HepG2 (cell line): ENCODE measurements around the gene ZNF691. TPM values are rescaled to one million over a fixed set of nuclear protein-coding genes. Genes with fewer than 3 reads are reported as not detected.

Source experiments
- ATAC-seq: fragments of 200-7000 bp; cut with Tn5 transposase; 3 replicates; pipeline ENCODE4 v1.9.1; 2020; ENCODE audit warnings: mild to moderate bottlenecking, moderate library complexity
- BruUV-seq: library from RNA; stranded (reverse); fragments of 400-500 nt; replicated peaks from 2 replicates; lab custom pipeline; 2021; lab: Mats Ljungman, UMichigan
- CTCF ChIA-PET: fragments of 300-600 bp; formaldehyde crosslinking; extraction: SDS; loops from one replicate; lab custom pipeline; 2021; ENCODE audit warnings: low total read pairs, inconsistent platforms, low intra/inter-chr PET ratio; lab: Yijun Ruan, JAX
- POLR2A ChIA-PET: fragments of 350-600 bp; sonication (Branson Sonifier 250); formaldehyde crosslinking; loops from one replicate; lab custom pipeline; 2020; ENCODE audit warnings: antibody characterized with exemption, inconsistent platforms; lab: Yijun Ruan, JAX
- DNase-seq: peaks from one replicate; pipeline ENCODE4 v3.0.0-alpha.2; 2015; ENCODE audit warnings: low spot score
- FAIRE-seq: peaks from 3 replicates; lab custom pipeline; 2011; peaks lifted over from hg19 to GRCh38; lab: Jason Lieb, UNC
- H2AFZ ChIP-seq: one replicate; pipeline ENCODE4 v1.6.1; 2011; ENCODE audit warnings: low read length, inconsistent platforms
- H3K27ac ChIP-seq: fragments of 300-600 bp; 3 replicates; pipeline ENCODE4 v1.8.0; 2011; ENCODE audit warnings: mixed run types, mild to moderate bottlenecking, mixed read lengths, low read length, inconsistent platforms; ENCODE audit not compliant: insufficient read depth; ENCODE audit errors: extremely low read length
- H3K27me3 ChIP-seq, 2 experiments: fragments of 200-600 bp in 1 of 2; 2 replicates in 1 of 2; 3 replicates in 1 of 2; pipeline versions ENCODE4 v1.6.0 to v1.8.0; 2011; ENCODE audit warnings: low read length in 2 of 2, mild to moderate bottlenecking in 2 of 2, moderate library complexity in 2 of 2, inconsistent platforms in 1 of 2; ENCODE audit not compliant: insufficient read depth in 2 of 2, control insufficient read depth in 1 of 2
- H3K36me3 ChIP-seq, 2 experiments: fragments of 200-600 bp in 1 of 2; replicated peaks in 1 of 2; 2 replicates in 1 of 2; 3 replicates in 1 of 2; pipeline versions ENCODE4 v1.5.1 to v1.8.0; 2011; ENCODE audit warnings: low read length in 2 of 2, inconsistent platforms in 1 of 2; ENCODE audit not compliant: insufficient read depth in 2 of 2, control insufficient read depth in 1 of 2
- H3K4me1 ChIP-seq: 2 replicates; pipeline ENCODE4 v1.5.1; 2012; ENCODE audit warnings: low read length, inconsistent platforms; ENCODE audit not compliant: insufficient read depth
- H3K4me2 ChIP-seq: 2 replicates; pipeline ENCODE4 v1.6.0; 2011; ENCODE audit warnings: low read depth, low read length, inconsistent platforms
- H3K4me3 ChIP-seq, 3 experiments: fragments of 200-600 bp in 1 of 3; sonication (generic), shearing (Covaris generic) in 1 of 3; replicated peaks in 1 of 3; 2 replicates each; pipeline ENCODE4 v1.5.1; 2011 to 2016; ENCODE audit warnings: low read length in 3 of 3, inconsistent platforms in 2 of 3, low read depth in 2 of 3, mild to moderate bottlenecking in 2 of 3, control low read depth in 1 of 3, mixed read lengths in 1 of 3; ENCODE audit not compliant: insufficient read depth in 1 of 3
- H3K79me2 ChIP-seq: one replicate; pipeline ENCODE4 v1.6.1; 2011; ENCODE audit warnings: low read length, inconsistent platforms; ENCODE audit not compliant: insufficient read depth
- H3K9ac ChIP-seq: 2 replicates; pipeline ENCODE4 v1.6.0; 2011; ENCODE audit warnings: mild to moderate bottlenecking, low read depth, low read length, inconsistent platforms; ENCODE audit not compliant: insufficient read depth
- H3K9me3 ChIP-seq: 2 replicates; pipeline ENCODE4 v1.5.1; 2012; ENCODE audit warnings: mild to moderate bottlenecking, low read length
- H4K20me1 ChIP-seq: 2 replicates; pipeline ENCODE4 v1.6.0; 2011; ENCODE audit warnings: inconsistent platforms, mild to moderate bottlenecking, low read length, moderate library complexity; ENCODE audit not compliant: insufficient read depth
- CHCHD3 ChIP-seq: sonication (generic); formaldehyde crosslinking; IDR thresholded peaks from 2 replicates; pipeline ENCODE4 v1.8.0; 2022; ENCODE audit warnings: mild to moderate bottlenecking, missing genetic modification reagents, moderate library complexity
- CHD2 ChIP-seq: IDR thresholded peaks from 2 replicates; pipeline ENCODE4 v1.6.1; 2011; ENCODE audit warnings: low read depth, low read length, improper control_type of control experiment
- FOSL2 ChIP-seq: sonication (generic); formaldehyde crosslinking; IDR thresholded peaks from 2 replicates; pipeline ENCODE4 v1.4.0; 2020; ENCODE audit warnings: missing genetic modification reagents
- FOXA3 ChIP-seq: IDR thresholded peaks from 2 replicates; pipeline ENCODE4 v1.6.1; 2016; ENCODE audit warnings: missing genetic modification reagents, missing compliant biosample characterization
- MAZ ChIP-seq, 2 experiments: sonication (generic) in 1 of 2; formaldehyde crosslinking in 1 of 2; IDR thresholded peaks; 2 replicates each; pipeline versions ENCODE4 v1.5.0 to v1.6.1; 2012 to 2020; ENCODE audit warnings: low read depth in 2 of 2, mild to moderate bottlenecking in 2 of 2, borderline replicate concordance in 1 of 2, improper control_type of control experiment in 1 of 2, low read length in 1 of 2, missing genetic modification reagents in 1 of 2, moderate library complexity in 1 of 2
- NFATC3 ChIP-seq: sonication (generic); formaldehyde crosslinking; IDR thresholded peaks from 2 replicates; pipeline ENCODE4 v1.5.1; 2020; ENCODE audit warnings: mild to moderate bottlenecking, missing genetic modification reagents
- NPAS2 ChIP-seq: sonication (generic); formaldehyde crosslinking; IDR thresholded peaks from 2 replicates; pipeline ENCODE4 v1.8.0; 2022; ENCODE audit warnings: mild to moderate bottlenecking, missing genetic modification reagents, borderline replicate concordance
- NR2C2 ChIP-seq: sonication (generic); formaldehyde crosslinking; IDR thresholded peaks from 2 replicates; pipeline ENCODE4 v1.4.0; 2020; ENCODE audit warnings: missing genetic modification reagents, mild to moderate bottlenecking, moderate library complexity, borderline replicate concordance
- PAF1 ChIP-seq: IDR thresholded peaks from 2 replicates; pipeline ENCODE4 v1.6.1; 2016; ENCODE audit warnings: missing genetic modification reagents, missing compliant biosample characterization
- RBM39 ChIP-seq: fragments of 200-400 bp; formaldehyde crosslinking; IDR thresholded peaks from one replicate; pipeline ENCODE4 v1.6.1; 2018; ENCODE audit warnings: antibody characterized with exemption, mild to moderate bottlenecking, low read depth, low read length; ENCODE audit not compliant: poor library complexity, severe bottlenecking
- SIN3A ChIP-seq: IDR thresholded peaks from 2 replicates; pipeline ENCODE4 v1.6.1; 2011; ENCODE audit warnings: low read depth, mild to moderate bottlenecking, control low read depth, low read length, borderline replicate concordance
- SMAD3 ChIP-seq: sonication (generic); formaldehyde crosslinking; IDR thresholded peaks from 2 replicates; pipeline ENCODE4 v1.4.0; 2020; ENCODE audit warnings: missing genetic modification reagents
- ZEB1 ChIP-seq: IDR thresholded peaks from 2 replicates; pipeline ENCODE4 v1.6.1; 2012; ENCODE audit warnings: mild to moderate bottlenecking, low read depth, inconsistent platforms; ENCODE audit not compliant: insufficient replicate concordance
- ZNF326 ChIP-seq: sonication (generic); formaldehyde crosslinking; IDR thresholded peaks from 2 replicates; pipeline ENCODE4 v1.4.0; 2020; ENCODE audit warnings: missing genetic modification reagents, borderline replicate concordance
- ZNF460 ChIP-seq: sonication (generic); formaldehyde crosslinking; IDR thresholded peaks from 2 replicates; pipeline ENCODE4 v1.5.1; 2020; ENCODE audit warnings: missing genetic modification reagents, mild to moderate bottlenecking, borderline replicate concordance
- ZNF605 ChIP-seq: sonication (generic); formaldehyde crosslinking; IDR thresholded peaks from 2 replicates; pipeline ENCODE4 v1.8.0; 2022; ENCODE audit warnings: mild to moderate bottlenecking, missing genetic modification reagents
- ZNF766 ChIP-seq: sonication (generic); formaldehyde crosslinking; IDR thresholded peaks from 2 replicates; pipeline ENCODE4 v1.5.0; 2020; ENCODE audit warnings: missing genetic modification reagents, borderline replicate concordance
- ZNF878 ChIP-seq: sonication (generic); formaldehyde crosslinking; IDR thresholded peaks from 2 replicates; pipeline ENCODE4 v1.8.1; 2023; ENCODE audit warnings: mild to moderate bottlenecking, missing genetic modification reagents, moderate library complexity
- in situ Hi-C: cut with HindIII; loops from 2 replicates; pipeline ENCODE4 v1.10.0; 2017; ENCODE audit warnings: low pct_unique_long_range_greater_than_20kb; ENCODE audit not compliant: extremely low pct_ligation_motif_present
- intact Hi-C: fragments of 100-400 bp; cut with micrococcal nuclease; formaldehyde crosslinking; loops from one replicate; pipeline ENCODE4 v1.10.0; 2022; ENCODE audit not compliant: unreplicated experiment
- polyA plus RNA-seq, 8 experiments: library from polyadenylated mRNA; depleted of rRNA in 3 of 8; stranded (reverse) in 7 of 8; unstranded in 1 of 8; fragments of >200 nt; fragmentation: Illumina TruSeq in 4 of 8; extraction: Trizol in 4 of 8; gene quantifications; 2 replicates each; pipeline versions ENCODE4 v1.2.1 to v1.2.3, GENCODE V29; 2011 to 2016; ENCODE audit warnings: low read depth in 4 of 8, missing spikeins in 1 of 8, mixed read lengths in 1 of 8; ENCODE audit not compliant: insufficient read depth in 1 of 8
- total RNA-seq, 5 experiments: library from RNA; depleted of rRNA; stranded (reverse); fragments of >200 nt; fragmentation: Illumina TruSeq; extraction: Trizol; gene quantifications; 2 replicates each; pipeline ENCODE4 v1.2.3, GENCODE V29; 2016; ENCODE audit warnings: low read depth in 1 of 5
- TF ChIP-seq, protein P1 (sequence below): sonication (generic); formaldehyde crosslinking; conservative IDR thresholded peaks from 2 replicates; pipeline ENCODE4 v1.4.0; 2020; ENCODE audit warnings: missing genetic modification reagents
- TF ChIP-seq, protein P2 (sequence below): sonication (generic); formaldehyde crosslinking; IDR thresholded peaks from 2 replicates; pipeline ENCODE4 v1.5.0; 2020; ENCODE audit warnings: mild to moderate bottlenecking, missing genetic modification reagents

ZNF691 gene
- total and polyA plus RNA-seq, 2 of the 13 experiments (the other 11 are each of a cell fraction or from before 2014, with no cell fraction given): 7.6 to 7.8 TPM

DNA sequence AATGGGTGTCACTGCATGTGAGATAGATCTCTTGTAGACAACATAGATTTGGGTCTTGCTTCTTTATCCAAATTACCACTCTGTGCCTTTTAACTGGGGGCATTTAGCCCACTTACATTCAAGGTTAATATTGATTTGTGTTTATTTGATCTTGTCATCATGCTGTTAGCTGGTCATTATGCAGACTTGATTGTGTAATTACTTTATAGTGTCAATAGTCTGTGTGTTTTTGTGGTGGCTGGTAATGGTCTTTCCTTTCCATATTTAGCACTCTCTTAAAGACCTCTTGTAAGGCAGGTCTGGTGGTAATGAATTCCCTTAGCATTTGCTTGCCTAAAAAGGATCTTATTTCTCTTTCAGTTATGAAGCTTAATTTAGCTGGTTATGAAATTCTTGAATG, 29.6 kb downstream of the ZNF691 start:
- peaks cover 0 to 2% of the 10 kb centered on the region in 2 experiments; a peak in 1 of 5 replicates for H3K27me3 ChIP-seq
- no peaks in the 10 kb centered on the region for H3K36me3 ChIP-seq
- no peak overlapping the region for H3K9ac ChIP-seq
- no peak overlapping the region for H3K4me3 ChIP-seq
- TF ChIP-seq FOXA3 (CRISPR knock-in tag) (no peak), ZNF326 (CRISPR knock-in tag) (no peak), NR2C2 (no peak), ZNF766 (CRISPR knock-in tag) (no peak), RBM39 (no peak), CHCHD3 (CRISPR knock-in tag) (no peak), ZNF878 (CRISPR knock-in tag) (no peak), SMAD3 (CRISPR knock-in tag) (no peak), SIN3A (no peak), NPAS2 (CRISPR knock-in tag) (no peak), ZEB1 (no peak), NFATC3 (CRISPR knock-in tag) (no peak), PAF1 (CRISPR knock-in tag) (no peak), CHD2 (no peak), ZNF460 (CRISPR knock-in tag) (no peak), MAZ (IDR thresholded peaks at IDR 0.05; ENCODE audit: borderline replicate concordance, low read depth, low read length) (no peak), MAZ (CRISPR knock-in tag; IDR thresholded peaks at IDR 0.05; ENCODE audit: low read depth) (no peak), FOSL2 (no peak), ZNF605 (no peak)
- TF ChIP-seq, protein P1, sequence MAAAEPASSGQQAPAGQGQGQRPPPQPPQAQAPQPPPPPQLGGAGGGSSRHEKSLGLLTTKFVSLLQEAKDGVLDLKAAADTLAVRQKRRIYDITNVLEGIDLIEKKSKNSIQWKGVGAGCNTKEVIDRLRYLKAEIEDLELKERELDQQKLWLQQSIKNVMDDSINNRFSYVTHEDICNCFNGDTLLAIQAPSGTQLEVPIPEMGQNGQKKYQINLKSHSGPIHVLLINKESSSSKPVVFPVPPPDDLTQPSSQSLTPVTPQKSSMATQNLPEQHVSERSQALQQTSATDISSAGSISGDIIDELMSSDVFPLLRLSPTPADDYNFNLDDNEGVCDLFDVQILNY (CRISPR knock-in tag): no peak
- TF ChIP-seq, protein P2, sequence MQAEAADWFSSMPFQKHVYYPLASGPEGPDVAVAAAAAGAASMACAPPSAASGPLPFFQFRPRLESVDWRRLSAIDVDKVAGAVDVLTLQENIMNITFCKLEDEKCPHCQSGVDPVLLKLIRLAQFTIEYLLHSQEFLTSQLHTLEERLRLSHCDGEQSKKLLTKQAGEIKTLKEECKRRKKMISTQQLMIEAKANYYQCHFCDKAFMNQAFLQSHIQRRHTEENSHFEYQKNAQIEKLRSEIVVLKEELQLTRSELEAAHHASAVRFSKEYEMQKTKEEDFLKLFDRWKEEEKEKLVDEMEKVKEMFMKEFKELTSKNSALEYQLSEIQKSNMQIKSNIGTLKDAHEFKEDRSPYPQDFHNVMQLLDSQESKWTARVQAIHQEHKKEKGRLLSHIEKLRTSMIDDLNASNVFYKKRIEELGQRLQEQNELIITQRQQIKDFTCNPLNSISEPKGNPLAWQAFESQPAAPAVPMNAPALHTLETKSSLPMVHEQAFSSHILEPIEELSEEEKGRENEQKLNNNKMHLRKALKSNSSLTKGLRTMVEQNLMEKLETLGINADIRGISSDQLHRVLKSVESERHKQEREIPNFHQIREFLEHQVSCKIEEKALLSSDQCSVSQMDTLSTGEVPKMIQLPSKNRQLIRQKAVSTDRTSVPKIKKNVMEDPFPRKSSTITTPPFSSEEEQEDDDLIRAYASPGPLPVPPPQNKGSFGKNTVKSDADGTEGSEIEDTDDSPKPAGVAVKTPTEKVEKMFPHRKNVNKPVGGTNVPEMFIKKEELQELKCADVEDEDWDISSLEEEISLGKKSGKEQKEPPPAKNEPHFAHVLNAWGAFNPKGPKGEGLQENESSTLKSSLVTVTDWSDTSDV (CRISPR knock-in tag): no peak
- no peaks in the 10 kb centered on the region for H3K9me3 ChIP-seq
- no peak for FAIRE-seq
- no peak overlapping the region for H3K4me2 ChIP-seq
- no peaks in the 10 kb centered on the region for H3K4me1 ChIP-seq
- BruUV-seq: no TSS peak
- intact Hi-C loops: no loop called here
- H3K27ac ChIP-seq: no peak overlapping the region
- no peaks in the 10 kb centered on the region for H3K79me2 ChIP-seq
- POLR2A ChIA-PET: no interaction called here
- no peaks in the 10 kb centered on the region for H4K20me1 ChIP-seq
- H2AFZ ChIP-seq: no peak overlapping the region
- CTCF ChIA-PET: no interaction called here
- DNase-seq: no peak
- ATAC-seq: no peak
- in situ Hi-C loops: no loop called here
